BLaER1 (cell line): Measurements from ENCODE around the gene PABPC1L.

Experiments
- H3K27ac ChIP-seq: shearing (Covaris generic); formaldehyde crosslinking; 2 replicates; pipeline ENCODE4 v1.8.1; 2022
- H3K27me3 ChIP-seq: shearing (Covaris generic); formaldehyde crosslinking; 2 replicates; pipeline ENCODE4 v1.8.1; 2022
- H3K36me3 ChIP-seq: shearing (Covaris generic); formaldehyde crosslinking; 2 replicates; pipeline ENCODE4 v1.8.1; 2022
- H3K4me1 ChIP-seq: shearing (Covaris generic); formaldehyde crosslinking; 2 replicates; pipeline ENCODE4 v1.8.1; 2022
- H3K4me2 ChIP-seq: shearing (Covaris generic); formaldehyde crosslinking; 2 replicates; pipeline ENCODE4 v1.8.1; 2022
- H3K4me3 ChIP-seq: shearing (Covaris generic); formaldehyde crosslinking; 2 replicates; pipeline ENCODE4 v1.8.1; 2022
- H3K9ac ChIP-seq: shearing (Covaris generic); formaldehyde crosslinking; 2 replicates; pipeline ENCODE4 v1.8.1; 2022
- H3K9me3 ChIP-seq: shearing (Covaris generic); formaldehyde crosslinking; 2 replicates; pipeline ENCODE4 v1.8.1; 2022
- H4K20me1 ChIP-seq: shearing (Covaris generic); formaldehyde crosslinking; 2 replicates; pipeline ENCODE4 v1.8.1; 2022
- Cebpa-rat ChIP-seq: shearing (Covaris generic); IDR thresholded peaks from 2 replicates; pipeline ENCODE4 v1.8.1; 2022

The PABPC1L gene

DNA sequence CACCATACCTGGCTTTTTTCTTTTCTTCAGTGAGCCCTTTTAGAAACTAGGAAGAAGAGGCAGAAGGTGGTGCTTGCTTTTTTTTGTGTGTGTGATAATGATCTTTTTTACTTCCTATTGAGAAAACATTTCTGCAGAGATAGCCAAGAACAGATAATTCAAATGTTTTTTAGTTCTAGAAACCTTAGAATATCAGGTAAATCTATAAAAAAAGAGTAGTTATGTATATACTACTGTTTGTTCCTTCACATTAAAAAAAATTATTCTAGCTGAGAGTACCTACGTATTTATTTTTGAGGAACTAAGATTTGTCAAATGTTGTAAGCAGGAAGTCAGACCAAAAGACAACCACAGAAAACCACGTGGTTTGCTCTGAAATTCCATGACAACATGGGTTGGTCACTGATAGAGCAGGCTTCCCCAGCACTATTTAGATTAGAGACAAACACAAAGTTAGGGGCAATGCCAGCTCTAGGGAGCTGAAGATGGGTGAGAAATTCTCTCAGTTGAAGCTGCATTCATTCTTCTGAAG lies 69.3 kb downstream of the PABPC1L start:
- Histone ChIP-seq H3K4me1 (peaks cover 39% of the 10 kb centered on the region), H3K36me3 (peaks cover 66% of the 10 kb centered on the region), H3K27me3 (no peaks in the 10 kb centered on the region), H3K9me3 (no peaks in the 10 kb centered on the region), H3K9ac (peak overlapping the region; percentile 63), H3K27ac (peak overlapping the region; percentile 77), H4K20me1 (no peaks in the 10 kb centered on the region), H3K4me2 (peak overlapping the region; percentile 80), H3K4me3 (peak overlapping the region; percentile 1; the same call in 1 of the 2 replicates)
- TF ChIP-seq Cebpa-rat, result no peak

DNA sequence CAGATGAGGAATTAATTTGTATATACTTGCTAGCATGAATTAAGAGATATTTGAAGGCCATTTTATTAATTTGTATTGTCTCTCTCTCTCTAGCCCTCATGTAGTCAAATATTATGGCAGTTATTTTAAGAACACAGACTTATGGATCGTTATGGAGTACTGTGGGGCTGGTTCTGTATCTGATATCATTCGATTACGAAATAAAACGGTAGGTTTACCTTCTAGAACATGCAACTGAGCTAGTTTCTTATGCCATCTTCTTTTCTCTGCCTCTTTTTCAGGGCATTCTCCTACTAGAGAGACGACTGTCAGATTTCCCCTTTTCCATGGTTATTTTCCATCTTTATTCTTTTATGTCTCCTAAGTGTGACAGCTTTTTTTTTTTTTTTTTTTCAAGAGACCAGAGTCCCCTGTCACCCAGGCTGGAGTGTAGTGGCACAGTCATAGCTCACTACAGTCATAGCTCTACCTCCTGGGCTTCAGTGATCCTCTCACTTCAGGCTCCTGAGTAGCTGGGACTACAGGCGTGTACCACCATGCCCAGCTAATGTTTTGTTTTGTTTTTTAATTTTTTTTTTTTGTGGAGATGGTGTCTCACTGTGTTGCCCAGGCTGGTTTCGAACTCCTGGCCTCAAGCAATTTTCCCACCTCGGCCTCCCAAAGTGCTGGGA lies 72.0 kb downstream of the PABPC1L start:
- no peak overlapping the region for H3K4me3 ChIP-seq
- no peaks in the 10 kb centered on the region for H3K27me3 ChIP-seq
- no peak overlapping the region for H3K9ac ChIP-seq
- H3K27ac ChIP-seq, result no peak overlapping the region
- no peaks in the 10 kb centered on the region for H4K20me1 ChIP-seq
- no peak for TF ChIP-seq Cebpa-rat
- H3K36me3 ChIP-seq, result peaks cover 66% of the 10 kb centered on the region
- H3K4me2 ChIP-seq, result no peak overlapping the region
- H3K4me1 ChIP-seq, result peaks cover 43% of the 10 kb centered on the region
- H3K9me3 ChIP-seq, result no peaks in the 10 kb centered on the region

DNA sequence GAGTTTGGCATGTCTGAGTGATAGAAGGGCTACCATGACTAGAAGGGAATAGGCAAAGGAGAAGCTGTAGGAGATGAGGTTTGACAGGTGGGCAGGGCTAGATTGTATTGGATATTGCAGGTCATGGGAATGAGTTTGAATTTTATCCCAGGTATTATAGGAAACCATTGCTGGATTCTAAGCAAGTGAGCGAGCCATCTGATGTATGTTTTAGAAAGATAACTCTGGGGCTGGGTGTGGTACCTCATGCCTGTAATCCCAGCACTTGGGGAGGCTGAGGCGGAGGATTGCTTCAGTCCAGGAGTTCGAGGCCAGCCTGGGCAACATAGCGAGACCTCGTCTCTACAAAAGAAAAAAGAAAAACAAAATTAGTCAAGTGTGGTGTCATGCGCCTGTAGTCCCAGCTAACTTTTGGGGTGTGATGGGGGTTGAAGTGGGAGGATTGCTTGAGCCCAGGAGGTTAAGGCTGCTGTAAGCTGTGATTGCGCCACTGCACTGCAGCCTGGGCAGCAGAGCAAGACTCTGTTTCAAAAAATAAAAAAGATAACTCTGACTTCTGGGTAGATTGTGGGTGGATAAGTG lies 73.3 kb downstream of the PABPC1L start:
- Histone ChIP-seq H4K20me1 (no peaks in the 10 kb centered on the region), H3K9me3 (no peaks in the 10 kb centered on the region), H3K27ac (no peak overlapping the region), H3K4me1 (peaks cover 37% of the 10 kb centered on the region), H3K27me3 (no peaks in the 10 kb centered on the region), H3K4me2 (no peak overlapping the region), H3K4me3 (no peak overlapping the region), H3K36me3 (peaks cover 76% of the 10 kb centered on the region), H3K9ac (no peak overlapping the region)
- TF ChIP-seq Cebpa-rat, result no peak

DNA sequence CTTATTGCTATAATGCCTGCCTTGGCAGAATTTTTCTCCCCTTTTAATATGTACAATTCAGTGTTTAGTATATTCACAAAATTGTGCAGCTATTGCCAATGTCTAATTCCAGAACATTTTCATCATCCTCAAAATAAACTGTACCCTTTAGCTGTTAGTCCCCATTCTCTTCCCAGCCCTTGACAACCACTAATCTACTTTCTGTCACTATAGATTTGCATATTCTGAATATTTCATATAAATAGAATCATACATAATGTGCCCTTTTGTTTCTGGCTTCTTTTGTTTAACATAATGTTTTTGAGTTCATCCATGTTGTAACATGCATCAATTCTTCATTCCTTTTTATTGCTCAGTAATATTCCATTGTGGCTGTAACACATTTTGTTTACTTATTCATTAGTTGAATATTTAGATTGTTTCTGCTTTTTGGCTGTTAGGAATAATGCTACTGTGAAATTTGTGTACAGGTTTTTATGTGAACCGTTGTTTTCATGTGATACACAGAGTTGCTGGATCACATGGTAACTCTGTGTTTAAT lies 78.8 kb downstream of the PABPC1L start:
- no peak for TF ChIP-seq Cebpa-rat
- Histone ChIP-seq H3K9ac (no peak overlapping the region), H3K36me3 (peaks cover 67% of the 10 kb centered on the region), H3K4me3 (no peak overlapping the region), H4K20me1 (peaks cover 17% of the 10 kb centered on the region; the same call in 1 of the 2 replicates), H3K27me3 (no peaks in the 10 kb centered on the region), H3K27ac (no peak overlapping the region), H3K4me1 (peaks cover 20% of the 10 kb centered on the region), H3K4me2 (no peak overlapping the region), H3K9me3 (no peaks in the 10 kb centered on the region)
